ENCODE results near the gene COPA. TPM values are rescaled to one million over a fixed set of nuclear protein-coding genes. Genes with fewer than 3 reads are reported as not detected.
A peak's percentile ranks its signal among the peaks of the same experiment; 100 is the strongest.

Gene COPA
- total RNA-seq, 4 donors from 2014 or later, result 74.9 to 99.8 (median 91.3) TPM

DNA sequence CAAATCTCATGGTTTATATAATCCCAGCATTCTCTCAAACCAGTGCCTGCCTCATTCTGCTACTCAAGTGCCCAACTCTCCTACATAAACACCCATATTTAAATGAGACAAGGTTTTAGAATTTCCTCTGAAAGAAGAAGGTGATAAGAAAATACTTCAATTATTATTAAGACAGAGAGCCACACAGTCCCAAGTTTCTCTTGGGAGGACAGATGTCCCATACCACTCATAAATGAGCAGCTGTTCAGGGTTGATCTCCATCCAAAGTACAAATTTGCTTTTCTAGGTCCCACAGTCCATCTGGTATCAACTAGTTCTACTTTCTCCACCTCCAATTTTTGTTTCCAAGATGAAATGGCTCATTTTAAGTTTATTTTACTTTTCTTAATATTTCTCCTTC lies 92.0 kb downstream of the COPA start:
- Histone ChIP-seq H3K27ac (peak overlapping the region in 1 of 4 donors; percentile 20), H3K27me3 (no peaks in the 10 kb centered on the region), H3K36me3 (peaks cover 0 to 39% (median 0%) of the 10 kb centered on the region in 3 donors), H3K9me3 (no peaks in the 10 kb centered on the region), H3K4me3 (no peak overlapping the region), H3K4me1 (peaks cover 0 to 11% (median 0%) of the 10 kb centered on the region in 3 donors)
- no peak for TF ChIP-seq POLR2A (IDR thresholded peaks at IDR 0.05)
- TF ChIP-seq, protein P1, sequence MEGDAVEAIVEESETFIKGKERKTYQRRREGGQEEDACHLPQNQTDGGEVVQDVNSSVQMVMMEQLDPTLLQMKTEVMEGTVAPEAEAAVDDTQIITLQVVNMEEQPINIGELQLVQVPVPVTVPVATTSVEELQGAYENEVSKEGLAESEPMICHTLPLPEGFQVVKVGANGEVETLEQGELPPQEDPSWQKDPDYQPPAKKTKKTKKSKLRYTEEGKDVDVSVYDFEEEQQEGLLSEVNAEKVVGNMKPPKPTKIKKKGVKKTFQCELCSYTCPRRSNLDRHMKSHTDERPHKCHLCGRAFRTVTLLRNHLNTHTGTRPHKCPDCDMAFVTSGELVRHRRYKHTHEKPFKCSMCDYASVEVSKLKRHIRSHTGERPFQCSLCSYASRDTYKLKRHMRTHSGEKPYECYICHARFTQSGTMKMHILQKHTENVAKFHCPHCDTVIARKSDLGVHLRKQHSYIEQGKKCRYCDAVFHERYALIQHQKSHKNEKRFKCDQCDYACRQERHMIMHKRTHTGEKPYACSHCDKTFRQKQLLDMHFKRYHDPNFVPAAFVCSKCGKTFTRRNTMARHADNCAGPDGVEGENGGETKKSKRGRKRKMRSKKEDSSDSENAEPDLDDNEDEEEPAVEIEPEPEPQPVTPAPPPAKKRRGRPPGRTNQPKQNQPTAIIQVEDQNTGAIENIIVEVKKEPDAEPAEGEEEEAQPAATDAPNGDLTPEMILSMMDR (IDR thresholded peaks at IDR 0.05), result no peak
- DNase-seq, result no peak
- intact Hi-C loops (cut with DNase I), result loop anchor here (5.0 to 10.0 kb wide), 2 partner anchors 54 to 156 kb away; partner anchors contain the start of gene IGSF8

DNA sequence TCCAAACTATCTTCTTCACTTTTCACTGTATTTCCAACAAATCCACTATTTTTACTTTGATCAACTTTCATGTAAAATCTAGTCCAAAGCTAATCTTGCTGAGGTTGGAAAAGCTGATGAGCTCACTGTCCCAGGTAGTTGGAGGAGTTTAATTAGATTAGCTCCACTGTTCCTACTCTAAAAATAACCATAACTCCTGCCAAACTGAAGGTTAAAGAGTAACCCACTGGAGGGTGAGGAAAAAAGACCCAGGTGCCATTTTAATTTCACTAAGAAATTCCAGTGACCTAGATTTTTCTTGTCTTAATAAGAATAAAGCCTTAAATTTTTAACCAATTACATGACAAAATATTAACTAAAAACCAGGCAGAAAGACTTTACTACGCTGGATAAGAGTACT lies 96.0 kb downstream of the COPA start:
- Histone ChIP-seq H3K27me3 (no peaks in the 10 kb centered on the region), H3K4me1 (peaks cover 0 to 8% (median 0%) of the 10 kb centered on the region in 3 donors), H3K4me3 (no peak overlapping the region), H3K27ac (no peak overlapping the region), H3K9me3 (no peaks in the 10 kb centered on the region), H3K36me3 (peaks cover 0 to 32% (median 0%) of the 10 kb centered on the region in 3 donors)
- WGBS, 2 donors, result 92 to 95% methylated on average over 1 of the region's 1 CpG
- intact Hi-C loops (cut with DNase I), result no loop called here
- TF ChIP-seq, protein P1 (IDR thresholded peaks at IDR 0.05), result no peak
- TF ChIP-seq POLR2A (IDR thresholded peaks at IDR 0.05), result no peak
- no peak for DNase-seq

DNA sequence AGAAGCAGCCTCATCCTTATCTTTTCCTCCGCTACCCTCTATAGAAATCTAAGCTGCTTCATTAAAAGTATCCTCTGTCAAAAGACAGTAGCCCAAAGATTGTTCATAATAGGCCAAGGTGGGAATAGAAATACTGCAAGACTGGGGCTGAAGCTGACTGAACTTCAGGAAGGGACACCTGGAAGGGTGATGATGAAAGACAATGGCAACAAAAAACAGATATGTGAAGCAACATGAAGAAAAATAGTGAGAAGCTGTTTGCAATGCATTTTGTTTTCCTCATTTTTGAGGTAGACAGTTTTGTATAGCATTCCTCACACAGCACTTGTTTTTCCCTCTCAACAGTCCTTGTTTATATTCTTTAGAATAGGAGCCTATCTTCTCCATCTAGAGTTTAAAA lies 97.6 kb downstream of the COPA start:
- H3K27ac ChIP-seq, result no peak overlapping the region
- intact Hi-C loops (cut with DNase I), result no loop called here
- no peak for DNase-seq

DNA sequence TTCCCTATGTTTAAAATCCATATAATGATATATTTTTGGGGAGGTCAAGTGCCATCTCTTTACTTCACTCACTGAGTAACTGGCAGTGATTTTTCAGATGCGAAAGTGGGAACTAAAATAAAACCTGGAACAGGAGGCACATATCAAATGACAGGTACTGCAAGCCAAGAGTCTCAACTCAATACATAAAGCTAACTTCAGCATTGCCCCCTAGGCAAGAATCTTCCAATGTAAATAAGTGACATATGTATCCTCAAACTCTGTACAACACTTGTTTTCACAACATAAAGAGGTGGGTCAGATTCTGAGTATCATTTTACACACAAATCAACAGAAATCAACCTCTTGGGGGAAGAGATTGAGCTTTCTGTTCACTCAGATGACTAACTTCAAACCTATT lies 98.8 kb downstream of the COPA start:
- peaks cover 8 to 48% (median 9%) of the 10 kb centered on the region in 3 donors for H3K36me3 ChIP-seq
- TF ChIP-seq POLR2A (IDR thresholded peaks at IDR 0.05), result no peak
- TF ChIP-seq, protein P1 (IDR thresholded peaks at IDR 0.05), result no peak
- intact Hi-C loops (cut with DNase I), result no loop called here
- DNase-seq, result no peak
- H3K4me3 ChIP-seq, result no peak overlapping the region
- H3K27ac ChIP-seq, result no peak overlapping the region
- WGBS, 2 donors, result 90 to 100% methylated on average over 1 of the region's 1 CpG
- no peaks in the 10 kb centered on the region for H3K27me3 ChIP-seq
- no peaks in the 10 kb centered on the region for H3K4me1 ChIP-seq
- H3K9me3 ChIP-seq, result no peaks in the 10 kb centered on the region

More for the DNA sequence above, 97.6 kb downstream of the COPA start:
- H3K4me3 ChIP-seq, result no peak overlapping the region
- 91 to 100% methylated on average over 1 of the region's 1 CpG for WGBS, 2 donors
- no peak for TF ChIP-seq POLR2A (IDR thresholded peaks at IDR 0.05)
- TF ChIP-seq, protein P1 (IDR thresholded peaks at IDR 0.05), result no peak
- H3K36me3 ChIP-seq, result peaks cover 0 to 46% (median 0%) of the 10 kb centered on the region in 3 donors
- H3K4me1 ChIP-seq, result no peaks in the 10 kb centered on the region
- no peaks in the 10 kb centered on the region for H3K9me3 ChIP-seq
- no peaks in the 10 kb centered on the region for H3K27me3 ChIP-seq

DNA sequence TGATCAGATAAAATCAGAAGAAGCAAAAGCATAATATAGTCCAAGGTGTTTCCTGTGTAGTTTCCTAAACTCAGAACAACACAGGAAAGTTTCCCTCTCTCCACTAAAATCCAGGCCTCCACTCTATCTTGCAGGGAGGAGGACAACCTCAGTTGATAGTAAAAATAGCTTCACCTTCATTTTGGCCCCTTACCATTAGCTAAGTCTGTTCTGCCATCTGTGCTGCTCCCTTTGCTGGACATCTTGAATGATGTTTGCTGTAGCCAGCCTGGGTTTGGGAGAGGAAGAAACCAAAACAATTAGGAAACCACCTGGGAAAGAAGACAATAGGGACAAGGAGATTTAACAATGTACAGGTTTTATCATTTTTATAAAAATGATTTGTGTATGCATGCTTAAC lies 99.3 kb downstream of the COPA start:
- Histone ChIP-seq H3K27me3 (no peaks in the 10 kb centered on the region), H3K36me3 (peaks cover 9 to 52% (median 12%) of the 10 kb centered on the region in 3 donors), H3K9me3 (no peaks in the 10 kb centered on the region), H3K4me1 (no peaks in the 10 kb centered on the region), H3K27ac (no peak overlapping the region), H3K4me3 (no peak overlapping the region)
- TF ChIP-seq, protein P1 (IDR thresholded peaks at IDR 0.05), result no peak
- no peak for DNase-seq
- intact Hi-C loops (cut with DNase I), result no loop called here
